Activated CD4-positive, alpha-beta T cell treated with anti-CD3 and anti-CD28 coated beads, Interleukin-10, Interleukin-2, amounts not matched to agents 100 ng/mL and 50 ng/mL, durations not matched to agents 16 hours and 8 hours (primary cell): Measurements from ENCODE around the gene FAM222A.
"Not testable (repeated sequence)": the region's sequence is repeated elsewhere in the genome, so short reads cannot be mapped to it uniquely, and the experiment has no call there.

Experiments
- DNase-seq: peaks from one replicate; pipeline ENCODE4 v3.0.0-alpha.2; 2020

FAM222A gene

GRCh38 chr12:109693653-109694600 is 19.7 kb upstream of the FAM222A start:
- no peak for DNase-seq

- not testable (repeated sequence) for DNase-seq
Measured at GRCh38 chr12:109694629-109695028, 19.0 kb upstream of the FAM222A start.

GRCh38 chr12:109695416-109695815 is 18.2 kb upstream of the FAM222A start:
- no peak for DNase-seq

DNA sequence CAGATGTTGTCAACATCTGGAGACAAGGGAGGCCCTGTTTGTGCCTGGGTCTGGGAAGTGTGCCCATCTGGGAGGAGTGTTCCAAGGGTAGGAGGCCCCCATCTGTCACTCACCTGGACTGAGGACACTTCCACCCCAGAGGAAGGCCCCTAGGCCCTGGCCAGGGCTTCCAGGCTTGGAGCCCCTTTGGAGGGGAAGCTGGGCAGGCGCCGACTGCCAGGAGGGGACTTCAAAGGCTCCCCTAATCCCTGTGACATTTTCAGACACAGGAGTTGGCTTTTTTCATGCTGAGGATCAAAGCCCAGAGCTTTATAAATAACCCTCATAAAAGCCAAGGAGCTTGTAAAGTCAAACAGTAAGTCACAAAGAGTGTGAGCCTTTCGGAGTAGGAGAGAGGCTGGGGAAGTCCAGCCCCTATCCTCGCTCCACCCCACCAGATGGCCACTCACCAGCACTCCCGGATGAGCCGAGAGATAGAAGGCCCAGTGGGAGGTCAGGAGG is 17.6 kb upstream of the FAM222A start:
- DNase-seq: no peak

- DNase-seq: no peak
Measured at GRCh38 chr12:109696485-109697269, 16.9 kb upstream of the FAM222A start.

GRCh38 chr12:109697270-109697553 is 16.4 kb upstream of the FAM222A start:
- no peak for DNase-seq

GRCh38 chr12:109697877-109698468 is 15.7 kb upstream of the FAM222A start:
- no peak for DNase-seq

DNA sequence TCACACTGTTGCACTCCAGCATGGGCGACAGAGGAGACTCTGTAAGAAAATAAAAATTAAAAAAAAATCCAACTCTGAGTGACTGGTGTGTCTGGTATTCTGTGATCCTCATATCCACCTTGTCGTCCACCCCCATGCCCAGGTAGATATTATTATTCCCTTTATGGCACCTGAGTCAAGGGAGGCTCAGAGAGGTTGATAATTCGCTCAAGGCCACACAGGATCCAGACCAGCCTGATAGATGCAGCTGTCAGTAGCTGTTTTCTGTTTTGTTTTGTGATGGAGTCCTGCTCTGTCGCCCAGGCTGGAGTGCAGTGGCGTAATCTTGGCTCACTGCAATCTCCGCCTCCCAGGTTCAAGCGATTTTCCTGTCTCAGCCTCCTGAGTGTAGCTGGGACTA is 14.8 kb upstream of the FAM222A start:
- no peak for DNase-seq

DNA sequence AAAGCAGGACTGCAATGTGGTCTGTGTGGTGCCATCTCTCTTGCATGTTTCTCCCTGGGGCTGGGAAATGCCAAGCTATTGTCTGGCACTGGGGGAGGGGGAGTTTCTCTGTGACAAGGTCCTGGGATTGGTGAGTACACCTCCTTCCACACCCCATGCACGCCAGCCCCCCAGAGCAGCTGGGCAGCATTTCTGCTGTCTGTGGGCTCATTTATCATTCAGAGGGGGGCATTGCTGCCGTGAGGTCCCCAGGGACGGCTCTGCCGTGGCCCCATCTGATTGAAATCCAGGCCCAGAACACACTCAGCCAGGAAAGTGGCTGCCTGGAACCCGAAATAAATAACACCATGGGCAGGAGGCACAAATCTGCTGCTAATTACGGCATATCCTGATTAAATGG is 12.6 kb upstream of the FAM222A start:
- DNase-seq: no peak

- DNase-seq: no peak
Measured at GRCh38 chr12:109702111-109702841, 11.3 kb upstream of the FAM222A start.

GRCh38 chr12:109703684-109704083 is 9.9 kb upstream of the FAM222A start:
- no peak for DNase-seq

DNA sequence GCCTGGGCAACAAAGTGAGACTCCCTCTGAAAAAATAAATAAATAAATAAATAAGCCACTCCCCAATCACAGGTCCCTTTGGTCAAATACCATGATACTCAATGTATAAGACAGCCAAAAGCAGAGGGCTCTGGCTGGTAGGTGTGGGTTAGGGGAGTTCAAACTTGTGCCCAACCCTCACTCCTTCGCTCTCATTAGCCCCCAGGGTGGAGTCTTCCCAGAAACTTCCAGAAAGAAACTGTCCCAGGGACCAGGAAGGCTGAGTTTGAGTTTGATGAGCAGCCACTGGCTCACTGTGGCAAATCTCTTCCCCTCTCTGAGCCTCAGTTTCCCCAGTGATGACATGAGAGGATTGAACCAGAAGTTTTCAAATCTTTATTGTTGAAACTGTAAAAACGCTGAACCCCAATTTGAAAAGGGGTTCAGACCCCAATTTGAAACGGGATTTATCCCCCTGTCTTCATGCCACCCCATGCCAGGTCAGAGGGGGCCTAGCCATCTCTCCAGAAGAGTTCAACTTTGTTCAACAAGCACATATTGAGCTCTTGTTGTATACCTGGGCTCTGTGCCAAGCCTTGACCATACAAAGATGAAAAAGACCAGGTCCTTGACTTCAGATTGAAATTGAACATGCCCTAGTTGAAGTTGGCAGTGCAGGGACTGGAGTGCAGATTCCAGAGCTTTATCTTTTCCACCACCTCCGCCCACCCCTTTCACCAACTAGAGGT is 9.1 kb upstream of the FAM222A start:
- DNase-seq: no peak

DNA sequence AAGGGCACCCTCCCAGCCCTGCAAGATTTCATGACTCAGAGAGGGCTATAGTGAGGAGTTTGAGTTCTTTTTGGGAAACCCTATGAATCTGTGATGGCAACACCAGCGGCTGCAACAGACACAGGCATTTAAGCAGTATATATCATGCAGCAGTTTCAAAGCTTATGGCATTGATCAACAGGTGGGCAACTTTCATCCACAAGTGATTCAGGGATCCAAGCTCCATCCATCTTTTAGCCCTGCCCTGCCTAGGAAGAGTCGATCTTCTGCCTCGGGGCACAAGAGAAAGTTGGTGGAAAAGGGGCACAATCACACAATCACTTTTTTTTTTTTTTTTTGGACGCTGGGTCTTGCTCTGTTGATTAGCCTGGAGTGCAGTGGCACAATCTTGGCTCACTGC is 8.3 kb upstream of the FAM222A start:
- DNase-seq: no peak

DNA sequence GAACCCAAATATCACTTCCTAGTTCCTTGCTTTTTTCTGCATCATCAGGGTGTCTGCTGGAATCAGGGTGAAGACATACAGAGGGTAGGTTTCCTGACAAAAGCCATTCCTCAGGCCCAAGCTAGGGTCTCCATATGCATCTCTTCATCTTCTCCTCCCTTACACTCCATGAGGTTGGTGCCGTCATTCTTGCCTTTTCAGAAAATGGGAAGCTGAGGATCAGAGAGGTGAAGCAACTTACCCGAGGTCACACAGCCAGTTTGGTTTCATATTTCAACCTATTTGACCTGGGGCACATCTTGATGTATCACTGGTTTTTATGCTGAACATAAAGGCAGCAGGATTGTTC is 7.3 kb upstream of the FAM222A start:
- no peak for DNase-seq

DNA sequence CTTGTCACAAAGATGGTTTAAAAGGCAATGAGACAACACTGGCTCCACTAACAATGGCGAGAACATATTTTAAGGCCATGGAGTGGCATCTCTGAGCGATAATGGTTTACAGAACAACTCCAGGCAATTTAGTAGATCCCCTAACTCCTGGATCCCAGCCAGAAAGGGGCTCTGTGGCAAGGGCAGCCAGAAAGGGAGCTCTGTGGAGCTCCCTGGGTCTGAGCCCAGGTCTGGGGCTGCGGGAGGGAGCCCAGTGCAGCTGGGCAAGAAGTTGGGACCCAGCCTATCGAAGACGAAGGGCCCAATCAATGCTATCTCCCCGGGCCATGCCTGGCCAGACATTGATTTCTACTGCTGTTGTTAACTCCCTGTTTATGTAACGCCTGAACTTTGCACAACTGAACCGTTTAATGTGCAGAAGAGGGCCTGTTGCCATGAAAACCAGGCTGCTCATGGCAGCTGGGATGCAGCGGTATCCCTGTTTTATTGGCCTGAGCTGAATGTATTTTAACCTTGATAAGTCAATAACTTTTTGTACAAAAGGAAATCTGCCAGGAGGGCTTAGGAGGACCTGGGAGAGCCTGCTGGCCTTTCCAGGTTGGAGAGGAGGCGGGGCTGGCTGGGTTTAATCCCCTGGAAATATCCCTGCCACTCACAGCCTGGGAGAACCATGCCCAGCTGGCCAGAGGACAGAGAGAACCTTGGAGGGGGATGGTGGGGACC is 6.7 kb upstream of the FAM222A start:
- DNase-seq: no peak

DNA sequence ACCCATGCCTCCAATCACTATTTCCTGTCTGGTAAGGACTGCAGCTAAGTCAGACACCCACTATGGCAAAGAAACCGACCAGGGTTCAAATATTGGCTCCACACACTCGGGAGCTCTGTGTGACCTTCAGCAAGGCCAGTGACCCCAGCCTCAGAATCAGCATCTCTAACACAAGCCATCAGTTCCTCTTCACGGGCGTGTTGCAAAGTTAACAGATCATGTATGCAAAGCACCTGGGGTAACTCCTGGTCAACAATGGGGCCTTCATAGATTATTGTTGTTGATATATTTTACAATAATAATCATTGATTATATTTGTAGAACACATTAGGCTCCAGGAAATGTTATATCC is 6.2 kb upstream of the FAM222A start:
- no peak for DNase-seq

GRCh38 chr12:109708939-109709338 is 4.7 kb upstream of the FAM222A start:
- no peak for DNase-seq

- DNase-seq: no peak
Measured at GRCh38 chr12:109709401-109709991, 4.1 kb upstream of the FAM222A start.

DNA sequence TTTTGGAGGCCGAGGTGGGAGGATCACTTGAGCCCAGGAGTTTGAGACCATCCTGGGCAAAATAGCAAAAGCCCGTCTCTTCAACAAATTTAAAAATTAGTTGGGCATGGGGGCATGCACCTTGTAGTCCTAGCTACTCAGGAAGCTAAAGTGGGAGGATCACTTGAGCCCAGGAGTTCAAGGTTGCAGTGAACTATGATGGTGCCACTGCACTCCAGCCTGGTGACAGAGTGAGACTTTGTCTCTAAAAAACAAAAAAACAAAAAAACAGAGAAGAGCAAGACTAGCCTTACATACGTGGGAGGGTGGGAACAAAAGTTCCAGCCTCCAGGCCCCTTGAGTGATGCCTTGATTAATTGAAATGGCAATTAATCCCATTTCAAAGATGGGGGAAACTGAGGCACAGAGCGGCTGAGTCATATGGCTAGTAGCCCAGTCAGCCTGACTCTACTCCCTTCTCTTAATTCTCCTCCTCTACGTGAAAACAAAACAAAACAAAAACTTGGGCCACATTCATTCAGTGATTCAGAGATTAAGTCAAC is 3.3 kb upstream of the FAM222A start:
- no peak for DNase-seq

GRCh38 chr12:109710747-109711595 is 2.7 kb upstream of the FAM222A start:
- no peak for DNase-seq
